HAP-1 (cell line): Measurements from ENCODE around the gene MAP2K5.

Experiments used
- DNase-seq, 2 experiments: peaks; one replicate each; pipeline ENCODE4 v3.0.0-alpha.2; 2016 to 2020; ENCODE audit warnings: low spot score in 2 of 2
- H3K27me3 ChIP-seq: fragments of 250-450 bp; sonication (Bioruptor Pico); 2 replicates; pipeline ENCODE4 v1.5.1; 2020; ENCODE audit warnings: low read depth, mild to moderate bottlenecking, moderate library complexity
- H3K36me3 ChIP-seq: fragments of 250-450 bp; sonication (Bioruptor Pico); replicated peaks from 2 replicates; pipeline ENCODE4 v1.5.1; 2020; ENCODE audit warnings: mild to moderate bottlenecking
- H3K4me1 ChIP-seq: fragments of 250-450 bp; sonication (Bioruptor Pico); 2 replicates; pipeline ENCODE4 v1.5.1; 2020; ENCODE audit warnings: mild to moderate bottlenecking
- H3K4me3 ChIP-seq: fragments of 250-450 bp; sonication (Bioruptor Pico); 2 replicates; pipeline ENCODE4 v1.5.1; 2020; ENCODE audit warnings: mild to moderate bottlenecking, moderate library complexity
- H3K9me3 ChIP-seq: fragments of 250-450 bp; sonication (Bioruptor Pico); 2 replicates; pipeline ENCODE4 v1.5.1; 2020; ENCODE audit warnings: mild to moderate bottlenecking, moderate library complexity
- in situ Hi-C: fragments of 300-500 bp; cut with MboI; formaldehyde crosslinking; loops from 3 replicates; pipeline ENCODE4 v1.14.3; 2020; ENCODE audit warnings: low sequenced_read_pairs, inconsistent platforms, mixed read lengths

The MAP2K5 gene

DNA sequence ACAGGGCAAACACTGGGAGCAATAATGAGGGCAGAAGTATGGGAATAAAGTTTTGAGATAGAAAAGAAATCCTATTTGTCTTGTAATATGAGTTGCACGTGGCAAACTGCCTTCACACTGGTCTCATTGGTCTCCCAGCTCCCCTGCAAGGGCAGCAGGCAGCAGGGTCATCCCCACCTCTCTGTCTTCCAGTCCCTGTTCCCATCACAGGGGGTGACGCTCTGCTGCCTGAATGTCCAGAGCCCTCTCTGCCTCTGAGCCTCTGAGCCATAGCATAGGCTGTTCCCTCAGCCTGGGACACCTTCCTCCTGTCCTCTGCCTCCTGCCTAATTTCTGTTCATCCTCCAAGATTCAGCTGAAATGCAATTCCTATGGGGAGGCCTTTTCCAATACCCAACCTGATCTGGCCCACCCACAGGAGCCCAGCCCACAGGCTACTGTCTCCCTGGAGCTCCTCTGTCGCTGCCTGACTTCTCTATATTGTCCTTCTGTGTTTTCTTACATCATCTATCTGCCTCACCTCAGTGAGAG, 270.7 kb downstream of the MAP2K5 start:
- Histone ChIP-seq H3K36me3 (no peaks in the 10 kb centered on the region), H3K9me3 (no peaks in the 10 kb centered on the region), H3K4me3 (no peak overlapping the region), H3K27me3 (peaks cover 3% of the 10 kb centered on the region; the same call in 1 of the 2 replicates), H3K4me1 (no peaks in the 10 kb centered on the region)
- no peak for DNase-seq
- in situ Hi-C loops: no loop called here

DNA sequence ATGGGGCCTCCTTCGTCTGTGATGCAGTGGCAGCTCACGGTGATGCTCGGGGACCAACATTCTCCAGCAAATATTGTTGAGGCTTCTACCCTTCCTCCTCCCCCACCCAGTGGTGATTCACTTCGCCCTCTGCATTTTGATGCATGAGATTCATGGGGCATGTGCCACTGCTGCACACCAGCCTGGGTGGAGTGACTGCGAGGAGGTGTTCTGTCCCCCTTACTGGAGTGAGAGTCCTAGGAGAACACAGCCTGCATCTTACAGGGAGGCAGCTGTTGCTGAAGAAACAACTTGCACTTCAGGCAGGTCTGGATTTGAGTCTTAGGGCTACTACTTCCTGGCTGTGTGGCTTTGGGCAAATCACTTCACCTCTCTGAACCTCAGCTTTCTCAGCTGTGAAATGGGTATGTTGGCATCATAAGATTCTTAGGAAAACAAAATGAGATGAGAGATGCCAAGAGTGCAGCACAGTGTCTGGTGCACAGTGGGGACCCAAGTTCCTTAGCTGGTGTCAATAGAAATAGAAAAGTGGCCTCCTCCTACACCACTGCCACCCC, 272.6 kb downstream of the MAP2K5 start:
- Histone ChIP-seq H3K4me3 (no peak overlapping the region), H3K4me1 (no peaks in the 10 kb centered on the region), H3K27me3 (peaks cover 18% of the 10 kb centered on the region), H3K36me3 (no peaks in the 10 kb centered on the region), H3K9me3 (no peaks in the 10 kb centered on the region)
- DNase-seq: no peak
- in situ Hi-C loops: no loop called here

DNA sequence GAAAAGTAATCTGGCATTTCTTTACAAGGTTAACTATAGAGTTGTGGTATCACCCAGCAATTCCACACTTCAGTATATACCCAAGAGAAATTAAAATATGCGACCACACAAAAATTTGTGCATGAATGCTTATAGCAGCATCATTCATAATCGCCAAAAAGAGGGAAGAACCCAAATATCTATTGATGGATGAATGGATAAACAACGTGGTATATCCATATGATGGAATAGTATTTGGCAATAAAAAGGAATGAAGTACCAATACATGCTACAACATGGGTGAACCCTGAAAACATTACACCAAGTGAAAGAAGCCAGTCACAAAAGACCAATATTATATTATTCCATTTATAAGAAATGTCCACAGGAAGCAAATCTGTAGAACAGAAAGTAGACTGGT, 274.2 kb downstream of the MAP2K5 start:
- H3K27me3 ChIP-seq: peaks cover 34% of the 10 kb centered on the region

DNA sequence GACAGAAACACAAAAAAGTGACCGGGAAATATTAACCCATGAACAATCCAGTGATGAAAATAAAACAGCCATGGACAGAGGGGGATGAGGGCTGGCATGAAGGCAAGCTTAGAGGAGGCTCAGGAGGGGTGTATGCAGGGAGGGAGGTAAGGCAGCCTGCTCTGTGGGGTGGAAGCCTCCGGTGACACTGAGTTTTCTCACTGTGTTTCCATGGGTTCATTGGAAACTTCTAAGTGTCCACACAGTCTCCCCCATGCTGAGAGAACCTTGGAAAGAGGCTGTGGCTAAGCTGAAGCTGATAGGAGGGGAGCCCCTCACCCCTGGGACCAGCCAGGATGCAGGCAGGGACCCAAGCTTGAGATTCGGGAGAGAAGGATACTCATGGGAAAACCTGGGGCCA, 276.0 kb downstream of the MAP2K5 start:
- in situ Hi-C loops: no loop called here
- Histone ChIP-seq H3K27me3 (peaks cover 52% of the 10 kb centered on the region), H3K4me3 (no peak overlapping the region), H3K36me3 (no peaks in the 10 kb centered on the region), H3K4me1 (no peaks in the 10 kb centered on the region), H3K9me3 (no peaks in the 10 kb centered on the region)
- no peak for DNase-seq

More for the DNA sequence above, 274.2 kb downstream of the MAP2K5 start:
- Histone ChIP-seq H3K36me3 (no peaks in the 10 kb centered on the region), H3K4me1 (no peaks in the 10 kb centered on the region), H3K4me3 (no peak overlapping the region), H3K9me3 (no peaks in the 10 kb centered on the region)
- no peak for DNase-seq
- in situ Hi-C loops: no loop called here

DNA sequence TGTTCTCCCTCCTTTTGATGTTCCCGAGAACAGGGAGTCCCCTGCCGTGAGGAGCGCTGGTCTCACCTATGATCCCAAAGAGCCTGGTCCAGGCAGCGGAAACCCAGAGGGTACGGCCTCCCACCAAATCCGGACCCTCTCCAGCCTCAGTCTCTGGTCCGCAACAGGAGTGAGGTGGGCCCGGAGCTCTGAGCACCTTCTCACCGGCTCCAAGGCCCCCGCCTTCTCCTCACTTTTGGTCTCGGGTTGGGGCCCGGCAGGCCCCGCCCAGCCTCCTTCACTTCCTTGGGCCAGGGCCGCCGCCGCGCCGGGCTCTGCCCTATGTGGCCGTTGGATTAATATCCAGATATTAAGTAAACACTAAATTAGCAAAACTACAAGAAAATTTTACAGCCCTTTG, 277.1 kb downstream of the MAP2K5 start:
- in situ Hi-C loops: no loop called here
- H3K9me3 ChIP-seq: no peaks in the 10 kb centered on the region
- no peaks in the 10 kb centered on the region for H3K36me3 ChIP-seq
- H3K4me3 ChIP-seq: no peak overlapping the region
- H3K27me3 ChIP-seq: peaks cover 63% of the 10 kb centered on the region
- H3K4me1 ChIP-seq: no peaks in the 10 kb centered on the region
- no peak for DNase-seq

DNA sequence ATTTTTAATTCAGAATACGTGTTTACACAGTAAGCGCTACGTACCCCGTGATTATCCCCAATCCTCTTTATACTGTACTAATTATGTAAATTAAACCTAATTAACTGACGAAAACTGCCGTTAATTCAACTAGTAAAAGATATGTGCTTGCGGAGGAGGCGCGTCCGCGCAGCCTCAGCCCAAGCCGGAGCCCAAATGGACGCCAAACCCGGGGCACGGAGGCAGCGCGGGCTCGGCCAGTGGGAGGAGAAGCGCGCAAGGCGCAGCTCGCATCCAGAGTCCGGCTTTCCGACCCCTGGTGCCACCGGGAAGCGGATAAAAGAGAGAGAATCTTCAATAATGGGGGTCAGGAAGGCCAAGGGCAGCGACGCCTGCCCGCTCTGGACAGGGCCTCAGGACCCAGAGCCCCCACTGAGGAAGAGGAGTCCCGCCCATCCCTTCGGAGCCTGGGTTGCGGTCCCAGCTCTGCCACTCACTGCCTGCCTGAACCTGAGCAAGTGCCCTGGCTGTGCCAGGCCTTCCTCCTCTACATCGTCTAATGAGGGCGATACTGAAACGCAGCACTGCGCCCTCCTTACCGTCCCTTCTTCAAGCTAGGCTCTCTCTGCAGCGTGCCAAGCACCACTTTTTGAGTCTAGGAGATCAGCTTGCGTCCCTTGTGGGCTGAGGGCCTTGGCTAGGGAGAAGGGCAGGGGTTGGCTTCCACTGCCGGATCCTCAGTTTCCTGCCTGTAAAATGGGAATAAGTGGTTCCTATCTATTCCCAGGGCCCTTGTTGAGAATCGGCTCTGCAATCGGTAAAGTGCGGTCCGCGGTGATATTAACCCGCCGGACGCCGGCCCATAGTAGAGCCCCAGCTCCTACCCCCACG, 277.9 kb downstream of the MAP2K5 start:
- DNase-seq: no peak
- no peaks in the 10 kb centered on the region for H3K36me3 ChIP-seq
- H3K9me3 ChIP-seq: no peaks in the 10 kb centered on the region
- no peak overlapping the region for H3K4me3 ChIP-seq
- in situ Hi-C loops: no loop called here
- no peaks in the 10 kb centered on the region for H3K4me1 ChIP-seq
- peaks cover 69% of the 10 kb centered on the region for H3K27me3 ChIP-seq

DNA sequence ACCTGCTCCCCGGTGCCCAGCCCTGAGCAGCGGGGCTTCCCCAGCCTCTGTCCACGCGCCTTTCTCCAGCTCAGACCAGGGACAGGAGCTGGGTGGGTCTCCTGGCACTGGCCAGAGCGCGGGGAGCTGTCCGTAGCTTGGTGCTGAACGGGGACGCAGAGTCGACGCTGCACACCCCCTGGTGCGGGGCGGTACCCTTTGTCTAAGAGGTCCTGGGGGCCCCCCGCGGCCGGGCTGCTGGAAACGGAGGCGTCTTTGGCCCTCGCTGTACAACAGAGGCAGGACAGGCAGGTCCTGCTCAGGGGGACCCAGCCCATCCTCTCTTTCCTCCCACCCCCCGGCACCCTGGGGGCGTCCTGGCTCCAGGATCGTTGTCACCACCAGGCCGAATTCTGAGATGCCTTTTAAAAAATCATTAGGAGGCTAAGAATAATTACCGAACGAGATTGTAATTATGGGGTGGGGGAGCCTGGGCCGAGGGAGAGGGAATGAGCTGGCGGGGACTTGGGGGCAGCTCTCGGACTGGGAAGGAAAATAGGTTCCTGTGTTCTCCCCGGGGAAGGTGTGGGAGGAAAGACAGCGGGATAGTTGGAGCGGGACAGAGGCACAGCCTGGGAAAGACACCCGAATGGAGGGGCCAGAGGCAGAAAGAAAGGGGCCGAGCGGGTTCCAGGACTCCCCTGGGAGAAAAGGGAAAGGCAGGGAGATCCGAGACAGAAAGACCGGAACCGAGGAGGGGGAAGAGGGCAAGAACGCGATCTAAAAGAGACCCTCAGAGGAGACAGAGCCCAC, 278.7 kb downstream of the MAP2K5 start:
- no peaks in the 10 kb centered on the region for H3K9me3 ChIP-seq
- H3K36me3 ChIP-seq: no peaks in the 10 kb centered on the region
- in situ Hi-C loops: no loop called here
- H3K4me3 ChIP-seq: no peak overlapping the region
- H3K27me3 ChIP-seq: peaks cover 75% of the 10 kb centered on the region
- H3K4me1 ChIP-seq: no peaks in the 10 kb centered on the region
- DNase-seq: peak in 1 of 2 experiments; percentile 84

DNA sequence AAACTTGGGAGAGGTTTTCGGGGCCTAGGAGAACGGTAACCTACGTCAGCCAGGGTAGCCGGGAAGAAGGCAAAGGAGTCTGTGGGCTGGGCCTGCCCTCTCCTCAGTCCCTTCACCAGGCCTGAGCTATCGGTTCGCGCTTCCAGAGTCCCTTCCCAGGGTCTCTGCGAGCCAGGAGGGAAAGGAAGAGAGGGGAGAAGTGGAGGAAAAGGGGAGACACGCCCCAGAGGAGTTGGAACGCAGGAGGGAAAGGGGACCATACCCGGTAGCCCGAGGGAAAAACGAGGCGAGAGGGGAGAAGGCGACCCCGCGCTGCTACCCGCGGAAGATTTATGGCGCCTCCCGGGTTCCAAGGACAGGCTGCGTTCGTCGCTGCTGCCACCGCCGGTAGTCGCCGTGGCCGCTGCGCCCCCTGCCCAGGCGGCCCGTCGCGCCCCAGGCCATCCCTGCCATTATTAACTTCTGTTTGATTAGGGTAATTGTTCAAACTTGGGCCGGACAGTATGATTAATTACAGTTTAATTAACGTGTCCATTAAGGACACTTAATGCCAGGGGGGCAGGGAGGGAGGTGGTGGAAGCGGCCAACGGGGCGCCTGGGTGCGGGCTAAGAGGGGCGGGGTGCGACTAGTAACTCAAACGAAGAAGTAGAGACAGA, 279.4 kb downstream of the MAP2K5 start:
- Histone ChIP-seq H3K4me1 (no peaks in the 10 kb centered on the region), H3K27me3 (peaks cover 75% of the 10 kb centered on the region), H3K36me3 (no peaks in the 10 kb centered on the region), H3K4me3 (no peak overlapping the region), H3K9me3 (no peaks in the 10 kb centered on the region)
- no peak for DNase-seq
- in situ Hi-C loops: no loop called here

DNA sequence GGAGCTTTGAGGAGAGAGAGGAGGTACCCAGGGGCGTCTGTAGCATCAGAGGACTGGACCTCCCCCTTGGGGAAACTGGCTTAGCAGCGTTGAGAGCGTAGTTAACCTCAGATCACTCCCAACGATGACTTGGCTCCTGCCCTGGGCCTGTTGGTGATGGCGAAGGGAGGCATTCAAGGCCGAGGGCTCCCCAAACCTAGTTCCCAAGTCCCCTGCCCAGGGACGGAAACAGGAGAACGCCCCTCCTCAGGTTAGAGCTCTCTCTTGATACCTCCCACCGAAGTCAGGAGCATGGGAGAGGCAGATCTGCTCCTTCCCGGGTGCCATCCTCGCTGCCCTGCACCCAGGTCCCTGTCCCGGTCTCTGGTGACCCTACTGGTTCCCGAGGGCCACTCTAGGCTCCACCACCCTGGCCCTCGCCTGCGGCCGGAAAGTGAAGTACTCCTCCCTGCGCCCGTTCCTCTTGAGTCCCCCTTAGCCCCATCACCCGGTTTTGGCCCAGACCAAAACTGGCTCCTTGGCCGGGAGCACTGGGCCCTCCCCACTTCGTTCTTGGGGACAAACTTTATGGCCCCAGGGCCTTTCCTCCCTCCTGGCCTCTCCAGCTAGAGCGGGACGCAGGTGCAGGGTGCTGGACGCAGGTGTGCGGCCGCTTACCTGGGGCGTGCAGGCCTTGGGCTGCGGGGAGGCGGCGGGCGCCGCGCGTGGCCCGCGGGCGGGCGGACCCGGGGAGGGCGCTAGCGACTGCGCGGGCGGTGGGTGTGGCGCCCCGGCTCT, 280.2 kb downstream of the MAP2K5 start:
- no peak for DNase-seq
- Histone ChIP-seq H3K9me3 (no peaks in the 10 kb centered on the region), H3K36me3 (no peaks in the 10 kb centered on the region), H3K4me3 (no peak overlapping the region), H3K27me3 (peaks cover 75% of the 10 kb centered on the region), H3K4me1 (no peaks in the 10 kb centered on the region)
- in situ Hi-C loops: no loop called here

DNA sequence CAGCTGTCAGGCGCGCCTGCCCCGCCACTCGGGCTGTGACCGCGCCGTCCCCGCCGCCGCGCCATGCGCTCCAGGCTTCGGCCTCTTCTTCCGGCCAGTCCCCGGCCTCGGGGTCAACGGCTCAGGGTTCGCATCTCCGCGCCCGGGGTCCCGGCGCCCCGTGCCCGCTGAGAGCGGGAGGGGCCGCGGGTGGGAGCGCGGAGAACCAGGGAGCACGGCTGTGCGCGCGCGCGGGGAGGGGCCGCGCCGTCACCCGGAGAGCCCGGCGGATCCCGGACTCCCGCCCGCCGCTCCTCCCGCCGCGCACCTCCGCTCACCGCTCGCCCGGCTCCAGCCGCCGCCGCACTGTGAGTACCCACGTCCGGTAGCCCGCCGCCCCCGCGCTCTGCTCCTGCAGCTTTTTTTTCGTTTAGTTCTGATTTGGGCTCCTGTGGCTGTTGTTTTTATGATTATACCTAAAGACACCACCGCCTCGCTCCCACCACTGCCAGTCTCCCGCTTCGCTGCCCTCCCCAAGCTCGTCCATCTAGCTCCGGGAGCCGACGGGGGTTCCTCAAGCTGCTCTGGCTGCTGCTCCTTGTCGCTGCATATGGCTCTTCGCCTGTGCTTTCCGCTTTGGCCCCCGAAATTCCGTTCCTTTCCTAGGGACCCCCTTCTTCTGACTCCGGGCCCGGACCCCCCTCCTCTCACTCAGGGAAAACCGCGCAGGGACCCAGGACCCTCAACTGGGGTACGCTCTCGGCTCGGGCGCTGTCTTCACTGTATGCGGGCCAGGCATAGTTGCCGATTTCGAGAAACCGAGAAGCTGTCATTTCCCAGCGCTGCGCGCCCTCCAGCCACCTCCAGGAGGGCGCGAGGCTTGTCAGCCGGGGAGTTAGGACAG, 281.1 kb downstream of the MAP2K5 start:
- peak in 1 of 2 experiments; percentile 41 for DNase-seq
- peaks cover 3% of the 10 kb centered on the region; the same call in 1 of the 2 replicates for H3K9me3 ChIP-seq
- H3K36me3 ChIP-seq: no peaks in the 10 kb centered on the region
- H3K4me3 ChIP-seq: no peak overlapping the region; the same call in 1 of the 2 replicates
- H3K27me3 ChIP-seq: peaks cover 69% of the 10 kb centered on the region
- no peaks in the 10 kb centered on the region for H3K4me1 ChIP-seq
- in situ Hi-C loops: no loop called here

DNA sequence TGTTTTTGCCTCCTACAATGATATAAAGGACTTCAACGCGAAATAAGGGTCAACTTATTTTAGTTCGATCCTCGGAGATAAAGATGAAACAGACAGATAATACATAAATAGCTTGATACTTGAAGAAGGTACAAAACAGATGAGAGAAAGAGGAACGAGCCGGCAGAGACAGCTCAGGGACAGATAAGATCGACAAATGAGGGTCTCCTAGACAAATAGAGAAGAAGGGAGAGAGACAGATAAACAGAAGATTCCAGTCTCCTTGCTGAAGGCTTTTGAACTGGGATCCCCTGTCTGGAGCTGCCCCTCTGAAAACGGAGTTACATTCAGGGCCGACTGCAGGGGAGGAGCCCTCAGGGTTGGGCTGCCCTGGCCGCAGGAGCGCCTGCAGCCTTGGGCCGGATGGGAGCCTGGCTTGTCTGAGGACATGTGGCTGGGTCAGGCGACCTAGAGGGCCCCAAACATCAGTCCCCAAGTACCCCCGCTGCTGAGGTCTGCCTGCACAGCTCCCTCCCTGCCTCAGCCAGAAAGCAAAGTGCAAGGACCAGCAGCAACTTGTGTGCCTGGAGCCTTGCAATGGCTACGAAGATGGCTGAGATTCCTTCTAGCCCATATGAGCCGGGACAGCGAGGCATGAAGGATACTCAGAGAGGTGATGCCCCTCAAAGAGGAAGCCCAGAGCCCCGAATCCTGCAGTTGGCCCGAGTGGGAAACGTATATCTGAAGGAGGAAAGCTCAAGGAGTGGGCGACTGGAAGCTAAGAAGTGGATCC, 281.9 kb downstream of the MAP2K5 start:
- Histone ChIP-seq H3K27me3 (peaks cover 64% of the 10 kb centered on the region), H3K4me3 (no peak overlapping the region), H3K9me3 (peaks cover 6% of the 10 kb centered on the region; the same call in 1 of the 2 replicates), H3K4me1 (no peaks in the 10 kb centered on the region), H3K36me3 (no peaks in the 10 kb centered on the region)
- no peak for DNase-seq
- in situ Hi-C loops: no loop called here
